ENCODE data around the gene ZNF33B. TPM values are rescaled to one million over a fixed set of nuclear protein-coding genes. Genes with fewer than 3 reads are reported as not detected.
A peak's percentile ranks its signal among the peaks of the same experiment; 100 is the strongest.

ZNF33B gene
- total and polyA plus RNA-seq, 2 experiments from 2014 or later = 10.6 to 12.3 TPM

GRCh38 chr10:42615419-42615818, 23.0 kb downstream of the ZNF33B start:
- no peaks in the 10 kb centered on the region for H3K4me1 ChIP-seq (ENCODE audit: low read depth)
- TF ChIP-seq, protein P1, sequence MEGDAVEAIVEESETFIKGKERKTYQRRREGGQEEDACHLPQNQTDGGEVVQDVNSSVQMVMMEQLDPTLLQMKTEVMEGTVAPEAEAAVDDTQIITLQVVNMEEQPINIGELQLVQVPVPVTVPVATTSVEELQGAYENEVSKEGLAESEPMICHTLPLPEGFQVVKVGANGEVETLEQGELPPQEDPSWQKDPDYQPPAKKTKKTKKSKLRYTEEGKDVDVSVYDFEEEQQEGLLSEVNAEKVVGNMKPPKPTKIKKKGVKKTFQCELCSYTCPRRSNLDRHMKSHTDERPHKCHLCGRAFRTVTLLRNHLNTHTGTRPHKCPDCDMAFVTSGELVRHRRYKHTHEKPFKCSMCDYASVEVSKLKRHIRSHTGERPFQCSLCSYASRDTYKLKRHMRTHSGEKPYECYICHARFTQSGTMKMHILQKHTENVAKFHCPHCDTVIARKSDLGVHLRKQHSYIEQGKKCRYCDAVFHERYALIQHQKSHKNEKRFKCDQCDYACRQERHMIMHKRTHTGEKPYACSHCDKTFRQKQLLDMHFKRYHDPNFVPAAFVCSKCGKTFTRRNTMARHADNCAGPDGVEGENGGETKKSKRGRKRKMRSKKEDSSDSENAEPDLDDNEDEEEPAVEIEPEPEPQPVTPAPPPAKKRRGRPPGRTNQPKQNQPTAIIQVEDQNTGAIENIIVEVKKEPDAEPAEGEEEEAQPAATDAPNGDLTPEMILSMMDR (IDR thresholded peaks at IDR 0.05; ENCODE audit: low read depth, low read length) = no peak
- no peak overlapping the region for H3K27ac ChIP-seq
- H3K36me3 ChIP-seq = peaks cover 14% of the 10 kb centered on the region
- DNase-seq (ENCODE audit: low read depth in 1 of 2, low spot score in 1 of 2) = peak in 1 of 2 donors; percentile 9
- no peaks in the 10 kb centered on the region for H3K27me3 ChIP-seq
- no peak overlapping the region for H3K4me3 ChIP-seq
- no peaks in the 10 kb centered on the region for H3K9me3 ChIP-seq (ENCODE audit: low read depth)

GRCh38 chr10:42609872-42610271, 28.5 kb downstream of the ZNF33B start:
- H3K36me3 ChIP-seq = peaks cover 11% of the 10 kb centered on the region
- TF ChIP-seq, protein P1 (IDR thresholded peaks at IDR 0.05; ENCODE audit: low read depth, low read length) = no peak
- no peaks in the 10 kb centered on the region for H3K27me3 ChIP-seq
- no peak overlapping the region for H3K4me3 ChIP-seq
- H3K4me1 ChIP-seq (ENCODE audit: low read depth) = no peaks in the 10 kb centered on the region
- no peak for DNase-seq (ENCODE audit: low read depth in 1 of 2, low spot score in 1 of 2)
- H3K27ac ChIP-seq = no peak overlapping the region
- no peaks in the 10 kb centered on the region for H3K9me3 ChIP-seq (ENCODE audit: low read depth)

- Histone ChIP-seq H3K4me3 (no peak overlapping the region), H3K4me1 (ENCODE audit: low read depth) (no peaks in the 10 kb centered on the region), H3K27me3 (no peaks in the 10 kb centered on the region), H3K9me3 (ENCODE audit: low read depth) (no peaks in the 10 kb centered on the region), H3K27ac (no peak overlapping the region), H3K36me3 (peaks cover 17% of the 10 kb centered on the region)
- DNase-seq (ENCODE audit: low read depth in 1 of 2, low spot score in 1 of 2) = no peak
- TF ChIP-seq, protein P1 (IDR thresholded peaks at IDR 0.05; ENCODE audit: low read depth, low read length) = no peak
These were observed 40.0 kb downstream of the ZNF33B start for GRCh38 chr10:42598249-42598873.

DNA sequence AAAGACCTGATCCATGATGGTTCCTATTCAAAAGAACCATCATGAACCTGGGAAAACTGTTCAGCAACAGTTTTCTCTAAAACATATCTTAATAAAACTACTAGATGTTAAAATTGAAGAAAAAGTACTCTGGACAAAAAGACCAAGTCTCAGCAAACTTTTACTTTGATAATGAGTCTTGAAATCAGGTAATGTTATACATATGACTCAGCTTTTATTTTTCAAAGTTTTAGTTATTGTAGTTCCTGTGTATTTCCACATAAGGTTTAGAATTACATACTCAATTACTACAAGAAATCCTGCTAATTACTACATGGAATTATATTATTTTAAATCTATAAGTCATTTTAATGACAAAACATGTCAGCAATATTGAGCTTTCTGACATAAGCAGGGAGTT, 42.2 kb downstream of the ZNF33B start:
- TF ChIP-seq, protein P1 (IDR thresholded peaks at IDR 0.05; ENCODE audit: low read depth, low read length) = no peak
- Histone ChIP-seq H3K4me3 (no peak overlapping the region), H3K4me1 (ENCODE audit: low read depth) (no peaks in the 10 kb centered on the region), H3K27me3 (no peaks in the 10 kb centered on the region), H3K9me3 (ENCODE audit: low read depth) (no peaks in the 10 kb centered on the region), H3K36me3 (peaks cover 29% of the 10 kb centered on the region), H3K27ac (no peak overlapping the region)
- DNase-seq (ENCODE audit: low read depth in 1 of 2, low spot score in 1 of 2) = no peak

DNA sequence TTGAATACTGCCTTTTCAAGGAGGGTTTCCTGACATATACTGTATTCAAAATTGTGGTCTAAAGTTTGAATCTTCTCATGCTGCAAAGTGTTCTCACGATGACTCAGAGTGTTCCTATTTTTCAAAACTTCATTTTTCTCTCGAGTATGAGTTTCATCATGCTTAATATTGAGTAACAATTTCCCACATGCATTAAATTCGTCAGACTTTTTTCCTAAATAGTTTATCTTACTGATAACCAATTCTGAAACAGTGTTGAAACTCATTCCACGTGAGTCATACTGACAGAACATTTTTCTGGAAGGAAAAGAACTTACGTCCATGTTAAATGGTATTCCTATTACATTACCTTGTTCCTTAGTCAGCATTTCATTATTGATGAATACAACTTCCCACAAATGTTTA, 44.1 kb downstream of the ZNF33B start:
- TF ChIP-seq, protein P1 (IDR thresholded peaks at IDR 0.05; ENCODE audit: low read depth, low read length) = no peak
- no peaks in the 10 kb centered on the region for H3K4me1 ChIP-seq (ENCODE audit: low read depth)
- H3K27me3 ChIP-seq = no peaks in the 10 kb centered on the region
- no peaks in the 10 kb centered on the region for H3K9me3 ChIP-seq (ENCODE audit: low read depth)
- peaks cover 26% of the 10 kb centered on the region for H3K36me3 ChIP-seq
- peak in 1 of 2 donors; percentile 91 for DNase-seq (ENCODE audit: low read depth in 1 of 2, low spot score in 1 of 2)
- no peak overlapping the region for H3K27ac ChIP-seq
- H3K4me3 ChIP-seq = no peak overlapping the region

Measured in cardiac muscle cell (in vitro differentiated cells and primary cell).